ENCODE results near the gene ZNF397.

DNA sequence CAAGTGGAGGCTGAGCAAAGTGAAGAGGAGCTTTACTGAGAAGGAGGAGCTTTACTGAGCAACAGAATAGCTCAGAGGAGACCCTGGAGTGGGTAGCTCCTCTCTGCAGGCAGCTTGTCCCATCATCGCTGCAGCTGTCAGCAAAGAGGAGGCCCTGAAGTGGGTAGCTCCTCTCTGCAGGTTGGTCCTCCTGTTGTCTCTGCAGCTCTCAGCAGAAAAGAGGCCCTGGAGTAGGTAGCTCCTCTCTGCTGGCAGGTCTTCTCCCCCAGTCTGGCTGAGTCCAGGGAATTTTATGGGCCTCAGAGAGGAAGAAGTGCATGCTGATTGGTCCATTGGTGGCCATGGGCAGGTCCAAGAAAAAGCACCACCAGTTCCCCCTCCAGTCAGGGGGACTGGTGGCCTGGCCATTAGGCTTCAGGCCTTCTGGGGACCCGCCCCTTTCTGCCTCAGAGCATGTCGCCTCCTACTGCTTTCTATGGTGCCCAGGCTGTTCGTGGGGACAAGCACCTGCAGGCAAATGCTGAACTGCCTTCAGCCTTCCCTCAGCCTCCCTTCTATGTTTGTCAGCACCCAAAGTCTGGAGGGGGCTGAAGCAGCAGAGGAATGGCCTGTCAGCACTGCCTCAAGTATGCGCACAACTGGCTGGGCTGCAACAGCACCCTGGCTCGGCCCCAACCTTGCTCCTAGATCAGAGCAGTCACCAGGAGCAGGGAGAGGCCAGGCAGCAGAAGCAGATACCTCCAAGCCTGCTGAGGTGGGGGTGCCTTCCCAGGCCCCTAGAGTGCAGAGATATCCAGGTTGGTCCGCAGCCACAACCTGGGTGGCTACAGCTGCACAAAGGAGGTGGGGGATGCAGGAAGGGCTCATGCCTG is 43.3 kb downstream of the ZNF397 start:
- TF ChIP-seq, protein P1, sequence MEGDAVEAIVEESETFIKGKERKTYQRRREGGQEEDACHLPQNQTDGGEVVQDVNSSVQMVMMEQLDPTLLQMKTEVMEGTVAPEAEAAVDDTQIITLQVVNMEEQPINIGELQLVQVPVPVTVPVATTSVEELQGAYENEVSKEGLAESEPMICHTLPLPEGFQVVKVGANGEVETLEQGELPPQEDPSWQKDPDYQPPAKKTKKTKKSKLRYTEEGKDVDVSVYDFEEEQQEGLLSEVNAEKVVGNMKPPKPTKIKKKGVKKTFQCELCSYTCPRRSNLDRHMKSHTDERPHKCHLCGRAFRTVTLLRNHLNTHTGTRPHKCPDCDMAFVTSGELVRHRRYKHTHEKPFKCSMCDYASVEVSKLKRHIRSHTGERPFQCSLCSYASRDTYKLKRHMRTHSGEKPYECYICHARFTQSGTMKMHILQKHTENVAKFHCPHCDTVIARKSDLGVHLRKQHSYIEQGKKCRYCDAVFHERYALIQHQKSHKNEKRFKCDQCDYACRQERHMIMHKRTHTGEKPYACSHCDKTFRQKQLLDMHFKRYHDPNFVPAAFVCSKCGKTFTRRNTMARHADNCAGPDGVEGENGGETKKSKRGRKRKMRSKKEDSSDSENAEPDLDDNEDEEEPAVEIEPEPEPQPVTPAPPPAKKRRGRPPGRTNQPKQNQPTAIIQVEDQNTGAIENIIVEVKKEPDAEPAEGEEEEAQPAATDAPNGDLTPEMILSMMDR (IDR thresholded peaks at IDR 0.05): no peak
- no peak for TF ChIP-seq POLR2A (IDR thresholded peaks at IDR 0.05)

All from Peyer's patch (tissue), 4 donors.